ENCODE results near the gene GUCA1C.

Gene GUCA1C

DNA sequence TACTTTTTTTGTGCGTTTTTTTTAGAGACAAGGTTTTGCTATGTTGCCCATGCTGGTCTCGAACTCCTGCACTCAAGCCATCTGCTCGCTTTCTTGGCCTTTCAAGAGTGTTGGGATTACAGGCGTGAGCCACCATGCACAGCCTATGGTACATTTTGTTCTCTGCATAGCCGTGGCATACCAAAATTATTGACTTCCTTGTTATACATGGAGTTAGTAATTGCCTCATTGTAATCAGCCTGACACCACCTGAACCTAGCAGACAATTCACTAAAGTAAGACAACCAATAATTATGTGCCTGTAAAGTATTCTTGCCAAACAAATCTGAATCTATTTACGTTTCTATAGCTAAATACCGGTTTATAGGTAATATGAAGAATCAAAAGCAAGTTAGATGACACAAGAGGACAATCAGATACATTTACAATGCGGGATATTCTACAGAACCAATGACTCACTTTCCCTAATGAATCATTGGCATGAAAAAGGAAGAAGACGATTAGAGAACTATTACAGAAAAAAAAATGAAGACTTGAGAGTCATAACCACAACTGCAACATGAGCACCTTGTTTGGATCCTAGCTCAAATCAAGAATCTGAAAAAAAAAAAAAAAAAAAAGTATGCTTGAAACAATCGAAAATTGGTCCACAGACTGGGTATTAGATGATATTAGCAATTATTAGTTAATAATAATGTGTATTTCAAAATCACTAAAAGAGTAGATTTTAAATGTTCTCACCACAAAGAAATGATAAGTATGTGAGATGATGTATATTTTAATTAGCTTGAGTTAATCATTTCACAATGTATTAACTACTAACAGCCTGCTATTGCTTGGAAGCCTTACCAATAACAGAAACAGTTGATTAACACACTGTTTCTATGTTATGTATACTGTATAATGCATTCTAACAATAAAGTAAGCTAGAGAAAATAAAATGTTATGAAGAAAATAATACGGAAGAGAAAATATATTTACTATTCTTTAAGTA is 7.1 kb downstream of the GUCA1C start:
- H3K4me3 ChIP-seq (ENCODE audit: low read depth, low read length) = no peak overlapping the region
- no peak for DNase-seq (ENCODE audit: low read depth)
- TF ChIP-seq CTCF (IDR thresholded peaks at IDR 0.05; ENCODE audit: insufficient read depth, low read depth, low read length, missing control alignments) = no peak

GRCh38 chr3:108940568-108941263 is 13.0 kb downstream of the GUCA1C start:
- DNase-seq (ENCODE audit: low read depth) = no peak
- H3K4me3 ChIP-seq (ENCODE audit: low read depth, low read length) = no peak overlapping the region
- no peak for TF ChIP-seq CTCF (IDR thresholded peaks at IDR 0.05; ENCODE audit: insufficient read depth, low read depth, low read length, missing control alignments)

DNA sequence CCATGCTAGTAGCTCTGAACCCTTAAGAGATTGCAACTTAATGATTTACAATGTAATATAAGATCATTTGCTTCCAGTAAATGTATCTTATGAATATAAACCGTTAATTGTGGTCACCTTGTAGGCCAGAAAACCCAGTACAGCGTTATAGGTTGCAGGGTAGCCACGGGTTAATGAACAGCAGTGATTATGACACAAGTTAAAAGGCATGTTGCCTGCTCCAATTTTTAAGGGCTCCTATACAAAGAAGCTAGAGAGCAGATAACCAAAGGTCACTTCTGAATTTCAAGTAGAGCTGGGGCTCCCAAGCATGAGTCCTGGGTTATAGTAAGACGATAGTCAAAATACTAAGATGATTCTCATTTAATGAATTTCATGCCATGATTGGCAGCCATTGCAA is 13.5 kb downstream of the GUCA1C start:
- DNase-seq (ENCODE audit: low read depth) = no peak
- no peak overlapping the region for H3K4me3 ChIP-seq (ENCODE audit: low read depth, low read length)
- TF ChIP-seq CTCF (IDR thresholded peaks at IDR 0.05; ENCODE audit: insufficient read depth, low read depth, low read length, missing control alignments) = no peak

DNA sequence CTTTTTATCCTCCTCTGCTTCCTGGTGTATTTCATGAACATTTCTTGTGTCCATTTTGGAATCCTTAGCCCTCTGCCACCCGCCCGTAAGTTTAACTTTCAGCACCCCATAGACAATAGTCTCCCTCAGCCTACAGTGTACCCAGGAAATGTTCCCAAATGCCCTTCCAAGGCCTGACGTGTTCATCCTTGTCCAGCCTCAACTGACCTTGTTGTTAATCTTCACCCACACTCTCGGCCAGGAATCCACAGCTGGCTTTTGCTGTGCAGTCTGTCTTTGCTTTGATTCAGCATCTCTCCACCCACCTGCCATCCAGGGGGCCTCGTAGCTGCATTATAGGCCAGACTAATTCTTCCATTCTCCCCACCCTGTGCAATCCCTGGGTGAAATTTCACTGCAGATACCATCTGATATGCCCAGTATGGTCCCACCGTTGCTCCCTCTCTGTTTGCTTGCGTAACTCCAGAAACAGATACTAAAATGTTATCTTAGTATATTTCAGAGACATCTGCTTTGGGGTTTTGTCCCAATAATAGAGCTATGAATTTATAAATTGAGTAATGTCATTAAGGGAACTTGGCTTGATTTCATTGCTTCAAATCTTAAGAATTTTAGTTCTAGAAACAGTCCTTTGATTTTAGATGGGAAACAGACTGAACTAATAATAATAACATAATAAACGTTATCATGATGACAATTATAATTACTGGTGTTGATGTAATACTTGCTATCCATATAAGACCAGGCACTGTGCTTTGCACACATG is 16.6 kb downstream of the GUCA1C start:
- TF ChIP-seq CTCF (IDR thresholded peaks at IDR 0.05; ENCODE audit: insufficient read depth, low read depth, low read length, missing control alignments) = no peak
- H3K4me3 ChIP-seq (ENCODE audit: low read depth, low read length) = no peak overlapping the region
- DNase-seq (ENCODE audit: low read depth) = no peak

- no peak for TF ChIP-seq CTCF (IDR thresholded peaks at IDR 0.05; ENCODE audit: insufficient read depth, low read depth, low read length, missing control alignments)
- H3K4me3 ChIP-seq (ENCODE audit: low read depth, low read length) = no peak overlapping the region
- DNase-seq (ENCODE audit: low read depth) = no peak
Measured at GRCh38 chr3:108931035-108931434, 22.6 kb downstream of the GUCA1C start.

- TF ChIP-seq CTCF (IDR thresholded peaks at IDR 0.05; ENCODE audit: insufficient read depth, low read depth, low read length, missing control alignments) = no peak
- H3K4me3 ChIP-seq (ENCODE audit: low read depth, low read length) = no peak overlapping the region
- DNase-seq (ENCODE audit: low read depth) = no peak
Measured at GRCh38 chr3:108918866-108919265, 34.8 kb downstream of the GUCA1C start.

Data from GM12865 (cell line).